Right lobe of liver (tissue), 6 donors: ENCODE data around the gene CAD. TPM values are rescaled to one million over a fixed set of nuclear protein-coding genes. Genes with fewer than 3 reads are reported as not detected.

Source experiments
- ATAC-seq, 4 donors: fragments of 200-7000 bp; cut with Tn5 transposase; one replicate each; pipeline ENCODE4 v1.9.1; 2020; ENCODE audit warnings: mild to moderate bottlenecking in 4 of 4, moderate library complexity in 4 of 4
- DNase-seq, 3 donors: peaks; one replicate each; pipeline ENCODE4 v3.0.0-alpha.2; 2020
- H3K27ac ChIP-seq, 3 donors: fragments of 200-600 bp; one replicate each; pipeline ENCODE4 v1.8.0; 2022
- H3K27me3 ChIP-seq, 2 donors: fragments of 200-600 bp; one replicate each; pipeline ENCODE4 v1.8.0; 2022
- H3K36me3 ChIP-seq, 4 donors: fragments of 200-600 bp; sonication (generic) in 1 of 4; one replicate each; pipeline versions ENCODE4 v1.5.1 to v1.8.0; 2017 to 2022; ENCODE audit warnings: control low read depth in 1 of 4
- H3K4me1 ChIP-seq, 4 donors: fragments of 200-600 bp; sonication (generic) in 1 of 4; one replicate each; pipeline versions ENCODE4 v1.5.1 to v1.8.0; 2017 to 2022; ENCODE audit warnings: control low read depth in 1 of 4
- H3K4me3 ChIP-seq, 3 donors: fragments of 200-600 bp; one replicate each; pipeline ENCODE4 v1.8.0; 2022
- H3K9me3 ChIP-seq, 4 donors: fragments of 200-600 bp; sonication (generic) in 1 of 4; one replicate each; pipeline versions ENCODE4 v1.5.1 to v1.8.0; 2017 to 2022; ENCODE audit warnings: control low read depth in 1 of 4
- POLR2A ChIP-seq: fragments of 450-650 bp; IDR thresholded peaks from one replicate; pipeline ENCODE4 v1.6.1; 2017; ENCODE audit warnings: antibody characterized with exemption, mild to moderate bottlenecking
- WGBS: methylation state at CpG from one replicate; pipeline ENCODE4 v1.1.6; 2018; ENCODE audit warnings: low coverage, low lambda C conversion rate; ENCODE audit not compliant: insufficient coverage; ENCODE audit errors: missing lambda C conversion rate; 5-methylcytosine and 5-hydroxymethylcytosine counted together
- intact Hi-C, 2 donors: fragments of 100-400 bp; cut with DNase I; formaldehyde crosslinking; loops; one replicate each; pipeline versions ENCODE4 v1.11.2 to v1.14.1; 2022
- total RNA-seq, 6 experiments: library from RNA; depleted of rRNA in 2 of 6; stranded (reverse); fragments of >200 nt in 2 of 6; fragmentation: NEBNext Ultra II Directional in 3 of 6; extraction: Animal tissue kit (Norgen Biotek cat#: 25700) in 3 of 6; gene quantifications; one replicate each; pipeline versions ENCODE4 v1.1.0 to v1.2.4, GENCODE V29; 2016 to 2023
- TF ChIP-seq, protein P1 (sequence below), 4 donors: fragments of 200-600 bp in 3 of 4; fragments of 450-650 bp in 1 of 4; IDR thresholded peaks; one replicate each; pipeline versions ENCODE4 v1.5.1 to v1.8.0; 2016 to 2022; ENCODE audit warnings: antibody characterized with exemption in 4 of 4, mild to moderate bottlenecking in 2 of 4
- donor health status: DM: no; HTN: yes; CAD: no.
- donor health status: DM: no; HTN: no; CAD: no.
- donor health status: DM: no; HTN: no; CAD: no.
- donor health status: DM: no; HTN: yes; CAD: no.
- donor health status: DM: no; HTN: yes; CAD: no.

Gene CAD
- total RNA-seq, 6 experiments from 2014 or later = 12.3 to 24.0 (median 16.3) TPM

GRCh38 chr2:27250652-27251379 is 33.6 kb downstream of the CAD start:
- WGBS = 55% methylated on average over 9 of the region's 13 CpGs
- no peaks in the 10 kb centered on the region for H3K9me3 ChIP-seq
- TF ChIP-seq, protein P1, sequence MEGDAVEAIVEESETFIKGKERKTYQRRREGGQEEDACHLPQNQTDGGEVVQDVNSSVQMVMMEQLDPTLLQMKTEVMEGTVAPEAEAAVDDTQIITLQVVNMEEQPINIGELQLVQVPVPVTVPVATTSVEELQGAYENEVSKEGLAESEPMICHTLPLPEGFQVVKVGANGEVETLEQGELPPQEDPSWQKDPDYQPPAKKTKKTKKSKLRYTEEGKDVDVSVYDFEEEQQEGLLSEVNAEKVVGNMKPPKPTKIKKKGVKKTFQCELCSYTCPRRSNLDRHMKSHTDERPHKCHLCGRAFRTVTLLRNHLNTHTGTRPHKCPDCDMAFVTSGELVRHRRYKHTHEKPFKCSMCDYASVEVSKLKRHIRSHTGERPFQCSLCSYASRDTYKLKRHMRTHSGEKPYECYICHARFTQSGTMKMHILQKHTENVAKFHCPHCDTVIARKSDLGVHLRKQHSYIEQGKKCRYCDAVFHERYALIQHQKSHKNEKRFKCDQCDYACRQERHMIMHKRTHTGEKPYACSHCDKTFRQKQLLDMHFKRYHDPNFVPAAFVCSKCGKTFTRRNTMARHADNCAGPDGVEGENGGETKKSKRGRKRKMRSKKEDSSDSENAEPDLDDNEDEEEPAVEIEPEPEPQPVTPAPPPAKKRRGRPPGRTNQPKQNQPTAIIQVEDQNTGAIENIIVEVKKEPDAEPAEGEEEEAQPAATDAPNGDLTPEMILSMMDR (IDR thresholded peaks at IDR 0.05) = no peak
- TF ChIP-seq POLR2A = no peak
- DNase-seq = no peak
- H3K4me1 ChIP-seq = no peaks in the 10 kb centered on the region
- no peak overlapping the region for H3K4me3 ChIP-seq
- H3K27ac ChIP-seq = no peak overlapping the region
- ATAC-seq = no peak
- intact Hi-C loops = loop anchor here in 1 of 2 donors (10.0 kb wide), 1 partner anchor 54 kb away; the partner anchor contains the start of gene UCN
- H3K36me3 ChIP-seq = no peaks in the 10 kb centered on the region
- no peaks in the 10 kb centered on the region for H3K27me3 ChIP-seq

- TF ChIP-seq, protein P1 (IDR thresholded peaks at IDR 0.05) = no peak
- no peak for TF ChIP-seq POLR2A
- 37% methylated on average over 3 of the region's 13 CpGs for WGBS
- Histone ChIP-seq H3K4me1 (no peaks in the 10 kb centered on the region), H3K36me3 (no peaks in the 10 kb centered on the region), H3K27me3 (no peaks in the 10 kb centered on the region), H3K9me3 (no peaks in the 10 kb centered on the region), H3K27ac (no peak overlapping the region), H3K4me3 (no peak overlapping the region)
- intact Hi-C loops = loop anchor here in 1 of 2 donors (10.0 kb wide), 1 partner anchor 53 kb away; the partner anchor contains the start of gene UCN
- no peak for DNase-seq
- ATAC-seq = no peak
These were observed 34.6 kb downstream of the CAD start for GRCh38 chr2:27251766-27252165.

GRCh38 chr2:27255187-27255586 is 38.0 kb downstream of the CAD start:
- no peaks in the 10 kb centered on the region for H3K9me3 ChIP-seq
- ATAC-seq (peak in 2 of 4 donors; percentile 24 to 33), DNase-seq (no peak)
- H3K27me3 ChIP-seq = no peaks in the 10 kb centered on the region
- H3K27ac ChIP-seq = no peak overlapping the region
- no peaks in the 10 kb centered on the region for H3K36me3 ChIP-seq
- no peak for TF ChIP-seq POLR2A
- TF ChIP-seq, protein P1 (IDR thresholded peaks at IDR 0.05) = no peak
- WGBS = 27% methylated on average over 9 of the region's 13 CpGs
- no peak overlapping the region for H3K4me3 ChIP-seq
- H3K4me1 ChIP-seq = no peaks in the 10 kb centered on the region
- intact Hi-C loops = loop anchor here in 1 of 2 donors (10.0 kb wide), 1 partner anchor 50 kb away; the partner anchor contains the start of gene UCN

- no peaks in the 10 kb centered on the region for H3K4me1 ChIP-seq
- no peak for DNase-seq
- no peak for ATAC-seq
- TF ChIP-seq POLR2A = no peak
- TF ChIP-seq, protein P1 (IDR thresholded peaks at IDR 0.05) = no peak
- H3K36me3 ChIP-seq = no peaks in the 10 kb centered on the region
- no peaks in the 10 kb centered on the region for H3K27me3 ChIP-seq
- intact Hi-C loops = loop anchor here in 1 of 2 donors (10.0 kb wide), 1 partner anchor 49 kb away; the partner anchor contains the start of gene UCN
- 14% methylated on average over 1 of the region's 1 CpG for WGBS
- no peaks in the 10 kb centered on the region for H3K9me3 ChIP-seq
- H3K4me3 ChIP-seq = no peak overlapping the region
- H3K27ac ChIP-seq = no peak overlapping the region
These were observed 38.5 kb downstream of the CAD start for GRCh38 chr2:27255660-27256059.
